Measurements from ENCODE around the gene PPFIA3. TPM values are rescaled to one million over a fixed set of nuclear protein-coding genes. Genes with fewer than 3 reads are reported as not detected.
A peak's percentile ranks its signal among the peaks of the same experiment; 100 is the strongest.

PPFIA3 gene
- total and polyA plus RNA-seq, 2 donors (not counting 1 experiment from before 2014, with no cell fraction given): 2.1 to 3.4 TPM

- Mint-ChIP-seq H3K27me3 (peaks cover 36% of the 10 kb centered on the region), H3K9me3 (ENCODE audit: insufficient read depth) (no peaks in the 10 kb centered on the region), H3K4me3 (peak overlapping the region; percentile 56), H3K4me1 (peaks cover 11% of the 10 kb centered on the region), H3K27ac (no peak overlapping the region)
- DNase-seq (peak; percentile 55), ATAC-seq (ENCODE audit: low read depth) (peak; percentile 60)
- TF ChIP-seq CTCF (IDR thresholded peaks at IDR 0.05) (no peak), EZH2 (IDR thresholded peaks at IDR 0.05; ENCODE audit: borderline replicate concordance, insufficient read depth, low read depth, low read length, poor library complexity, severe bottlenecking) (no peak)
- Histone ChIP-seq H4K20me1 (ENCODE audit: control insufficient read depth, insufficient read depth, low read length, poor library complexity, severe bottlenecking) (no peaks in the 10 kb centered on the region), H3K4me1 (ENCODE audit: control insufficient read depth in 2 of 2, insufficient read depth in 2 of 2, low read length in 2 of 2) (peaks cover 6 to 11% of the 10 kb centered on the region in 2 donors), H3K79me2 (ENCODE audit: control insufficient read depth, insufficient read depth, low read length) (no peaks in the 10 kb centered on the region), H3K27ac (ENCODE audit: low read length in 2 of 2) (no peak overlapping the region), H3K9me3 (ENCODE audit: control extremely low read depth in 1 of 3, control insufficient read depth in 2 of 3, insufficient read depth in 1 of 3, low read length in 2 of 3) (peaks cover 0 to 40% (median 2%) of the 10 kb centered on the region in 3 donors), H3K36me3 (replicated peaks in 1 of 2; ENCODE audit: control extremely low read depth in 1 of 2, control insufficient read depth in 1 of 2, extremely low read depth in 1 of 2, insufficient read depth in 2 of 2, low read length in 1 of 2) (no peaks in the 10 kb centered on the region), H3K4me2 (replicated peaks; ENCODE audit: low read depth, low read length, poor library complexity, severe bottlenecking) (peak overlapping the region; percentile 66), H3K27me3 (replicated peaks in 1 of 4; ENCODE audit: control extremely low read depth in 1 of 4, control insufficient read depth in 3 of 4, insufficient read depth in 4 of 4, low read length in 3 of 4) (peaks cover 0 to 35% (median 7%) of the 10 kb centered on the region in 4 experiments), H3K4me3 (ENCODE audit: control extremely low read depth in 1 of 5, extremely low read depth in 1 of 5, insufficient read depth in 1 of 5, low read depth in 2 of 5, low read length in 4 of 5) (peak overlapping the region in 2 of 5 experiments; percentile 25 to 43), H3K9ac (ENCODE audit: low read length) (peak overlapping the region; percentile 26), H2AFZ (ENCODE audit: insufficient read depth, low read depth, low read length, poor library complexity, severe bottlenecking) (peak overlapping the region; percentile 36)
- ChIA-PET CTCF (interaction anchor here (0.5 to 1.6 kb wide), 5 partner anchors 13 to 51 kb away, joined by 3 to 4 read pairs (median 4); partner anchors contain the start of gene LIN7B), POLR2A (no interaction called here)
- WGBS (ENCODE audit: insufficient coverage): 39% methylated on average over 41 of the region's 42 CpGs
- intact Hi-C loops (cut with micrococcal nuclease): no loop called here
Measured at GRCh38 chr19:49133621-49134454, 14.5 kb downstream of the PPFIA3 start.

GRCh38 chr19:49135686-49136085 lies 16.3 kb downstream of the PPFIA3 start:
- no peak overlapping the region for H3K4me3 Mint-ChIP-seq

More at GRCh38 chr19:49135686-49136085, 16.3 kb downstream of the PPFIA3 start:
- no peak for TF ChIP-seq CTCF (IDR thresholded peaks at IDR 0.05)
- no peak for TF ChIP-seq EZH2 (IDR thresholded peaks at IDR 0.05; ENCODE audit: borderline replicate concordance, insufficient read depth, low read depth, low read length, poor library complexity, severe bottlenecking)
- no peaks in the 10 kb centered on the region for H3K9me3 Mint-ChIP-seq (ENCODE audit: insufficient read depth)
- Histone ChIP-seq H3K4me1 (ENCODE audit: control insufficient read depth in 2 of 2, insufficient read depth in 2 of 2, low read length in 2 of 2) (peaks cover 6 to 11% of the 10 kb centered on the region in 2 donors), H3K36me3 (replicated peaks in 1 of 2; ENCODE audit: control extremely low read depth in 1 of 2, control insufficient read depth in 1 of 2, extremely low read depth in 1 of 2, insufficient read depth in 2 of 2, low read length in 1 of 2) (no peaks in the 10 kb centered on the region), H3K9me3 (ENCODE audit: control extremely low read depth in 1 of 3, control insufficient read depth in 2 of 3, insufficient read depth in 1 of 3, low read length in 2 of 3) (peaks cover 0 to 25% (median 2%) of the 10 kb centered on the region in 3 donors), H3K4me3 (ENCODE audit: control extremely low read depth in 1 of 5, extremely low read depth in 1 of 5, insufficient read depth in 1 of 5, low read depth in 2 of 5, low read length in 4 of 5) (no peak overlapping the region), H3K27me3 (replicated peaks in 1 of 4; ENCODE audit: control extremely low read depth in 1 of 4, control insufficient read depth in 3 of 4, insufficient read depth in 4 of 4, low read length in 3 of 4) (peaks cover 0 to 35% (median 7%) of the 10 kb centered on the region in 4 experiments), H3K9ac (ENCODE audit: low read length) (no peak overlapping the region), H3K27ac (ENCODE audit: low read length in 2 of 2) (no peak overlapping the region), H4K20me1 (ENCODE audit: control insufficient read depth, insufficient read depth, low read length, poor library complexity, severe bottlenecking) (no peaks in the 10 kb centered on the region), H2AFZ (ENCODE audit: insufficient read depth, low read depth, low read length, poor library complexity, severe bottlenecking) (no peak overlapping the region), H3K79me2 (ENCODE audit: control insufficient read depth, insufficient read depth, low read length) (no peaks in the 10 kb centered on the region), H3K4me2 (replicated peaks; ENCODE audit: low read depth, low read length, poor library complexity, severe bottlenecking) (no peak overlapping the region)
- peaks cover 9% of the 10 kb centered on the region for H3K4me1 Mint-ChIP-seq
- WGBS (ENCODE audit: insufficient coverage): 95% methylated on average over 3 of the region's 5 CpGs
- peaks cover 36% of the 10 kb centered on the region for H3K27me3 Mint-ChIP-seq
- DNase-seq (no peak), ATAC-seq (ENCODE audit: low read depth) (no peak)
- H3K27ac Mint-ChIP-seq: no peak overlapping the region
- ChIA-PET CTCF (no interaction called here), POLR2A (no interaction called here)
- intact Hi-C loops (cut with micrococcal nuclease): no loop called here
